Daoy (cell line): ENCODE results near the gene CIDEA. TPM values are rescaled to one million over a fixed set of nuclear protein-coding genes. Genes with fewer than 3 reads are reported as not detected.

ENCODE experiments used
- DNase-seq: peaks from one replicate; pipeline ENCODE4 v3.0.0-alpha.2; 2015; ENCODE audit warnings: low read depth
- total RNA-seq: library from RNA; depleted of rRNA; stranded (reverse); fragments of >200 nt; shearing (Covaris generic); gene quantifications from 2 replicates; pipeline ENCODE4 v1.2.3, GENCODE V29; 2014

The CIDEA gene
- total RNA-seq, 1 experiment from 2014 or later = not detected

GRCh38 chr18:12274793-12275192 lies 20.6 kb downstream of the CIDEA start:
- no peak for DNase-seq

GRCh38 chr18:12276736-12277554 lies 22.8 kb downstream of the CIDEA start:
- no peak for DNase-seq

- peak; percentile 50 for DNase-seq
Observed at GRCh38 chr18:12278215-12278671, 24.1 kb downstream of the CIDEA start.

- DNase-seq = peak; percentile 94
Observed at GRCh38 chr18:12278741-12279682, 24.9 kb downstream of the CIDEA start.

DNA sequence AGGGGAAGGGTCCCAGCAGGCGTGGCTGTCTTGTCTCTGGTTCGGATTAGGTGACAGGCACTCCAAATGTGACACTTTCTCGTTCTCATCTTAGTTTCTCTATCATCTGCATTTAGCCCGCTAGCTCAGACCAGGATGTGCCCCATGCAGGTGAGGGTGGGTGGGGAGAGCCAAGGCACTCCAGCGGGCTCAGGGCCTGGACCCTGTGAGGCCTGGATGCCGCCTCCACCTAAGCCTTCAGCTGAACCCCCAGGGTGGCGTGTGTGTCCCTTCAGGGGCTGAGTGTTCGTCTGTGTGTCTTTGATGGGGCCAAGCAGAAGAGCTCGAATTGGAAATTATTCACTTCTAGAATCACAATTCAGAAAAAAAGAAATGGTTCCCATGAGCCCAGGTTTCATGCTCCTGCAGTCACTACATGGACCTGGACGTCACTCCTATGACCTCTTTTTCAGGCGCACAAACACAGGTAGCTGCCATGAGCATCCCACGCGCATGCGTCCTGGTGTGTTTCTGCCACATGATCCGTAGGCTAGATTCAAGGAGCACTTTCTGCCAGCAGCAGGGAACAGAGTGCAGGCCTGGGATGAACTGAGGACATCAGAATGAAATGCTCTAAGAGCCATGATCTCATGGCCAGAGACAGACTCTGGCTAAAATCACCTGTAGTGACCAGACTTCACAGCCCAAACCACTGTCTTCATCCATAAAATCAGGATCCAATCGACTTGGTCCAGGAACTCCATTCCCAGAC lies 25.8 kb downstream of the CIDEA start:
- no peak for DNase-seq

DNA sequence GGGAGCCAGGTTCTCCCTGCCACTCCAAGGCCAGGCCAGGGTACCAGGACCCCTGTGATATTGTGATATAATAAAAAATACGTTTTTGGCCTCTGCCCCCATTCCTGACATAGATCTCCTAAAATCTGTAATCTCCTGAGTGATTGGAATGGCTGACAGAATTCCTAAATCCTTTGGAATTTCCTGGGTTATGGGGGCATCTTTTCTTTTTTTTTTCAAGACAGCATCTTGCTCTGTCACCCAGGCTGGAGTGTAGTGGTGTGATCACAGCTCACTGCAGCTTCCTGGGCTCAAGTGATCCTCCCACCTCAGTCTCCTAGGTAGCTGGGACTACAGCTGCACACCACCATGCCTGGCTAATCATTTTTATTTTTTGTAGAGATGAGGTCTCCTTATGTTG lies 27.7 kb downstream of the CIDEA start:
- no peak for DNase-seq

- peak; percentile 67 for DNase-seq
Observed at GRCh38 chr18:12282442-12283039, 28.4 kb downstream of the CIDEA start.

- peak; percentile 57 for DNase-seq
Observed at GRCh38 chr18:12283256-12283655, 29.1 kb downstream of the CIDEA start.

GRCh38 chr18:12283666-12284065 lies 29.5 kb downstream of the CIDEA start:
- no peak for DNase-seq

- no peak for DNase-seq
Observed at GRCh38 chr18:12287131-12287681, 33.0 kb downstream of the CIDEA start.

GRCh38 chr18:12287684-12288402 lies 33.7 kb downstream of the CIDEA start:
- DNase-seq = peak; percentile 53

- DNase-seq = no peak
Observed at GRCh38 chr18:12288403-12288755, 34.2 kb downstream of the CIDEA start.

- no peak for DNase-seq
Observed at GRCh38 chr18:12290086-12290485, 35.9 kb downstream of the CIDEA start.

DNA sequence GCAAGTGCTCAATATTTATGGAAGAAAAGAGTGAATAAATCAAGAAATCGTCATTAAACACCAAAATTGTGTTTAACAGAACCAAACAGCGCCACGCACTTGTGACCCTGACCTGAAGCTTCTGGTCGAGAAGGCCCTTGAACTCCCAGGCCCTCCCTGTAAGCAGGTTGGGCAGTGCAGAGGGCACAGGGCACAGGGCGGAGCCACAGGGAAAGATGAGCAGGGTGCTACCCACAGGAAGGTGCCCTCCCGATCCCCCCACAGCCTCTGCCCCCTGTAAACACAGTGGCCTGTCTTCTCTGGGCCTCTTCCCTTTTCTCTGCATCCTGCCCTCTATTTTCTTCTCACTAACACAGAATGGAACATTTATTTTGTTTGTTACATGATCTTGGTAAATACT lies 37.0 kb downstream of the CIDEA start:
- no peak for DNase-seq

DNA sequence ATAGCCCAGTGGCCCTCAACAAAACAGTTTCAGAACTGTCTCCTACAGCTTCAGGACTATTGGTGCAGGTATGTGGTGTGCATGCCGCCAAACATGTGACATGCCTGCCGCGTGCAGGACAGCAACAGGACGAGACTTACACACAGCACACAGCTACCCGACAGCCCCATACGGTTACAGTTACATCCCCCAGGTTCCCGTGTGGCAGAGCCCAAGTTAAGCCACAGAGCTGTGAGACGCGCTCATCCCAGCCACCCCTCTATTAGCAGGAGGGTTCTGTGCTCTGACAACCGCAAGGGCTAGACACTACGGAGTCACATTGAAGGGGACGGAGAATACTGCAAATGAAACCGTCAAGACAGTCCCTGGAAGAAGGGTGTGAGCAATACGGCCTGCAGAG lies 37.5 kb downstream of the CIDEA start:
- DNase-seq = no peak

DNA sequence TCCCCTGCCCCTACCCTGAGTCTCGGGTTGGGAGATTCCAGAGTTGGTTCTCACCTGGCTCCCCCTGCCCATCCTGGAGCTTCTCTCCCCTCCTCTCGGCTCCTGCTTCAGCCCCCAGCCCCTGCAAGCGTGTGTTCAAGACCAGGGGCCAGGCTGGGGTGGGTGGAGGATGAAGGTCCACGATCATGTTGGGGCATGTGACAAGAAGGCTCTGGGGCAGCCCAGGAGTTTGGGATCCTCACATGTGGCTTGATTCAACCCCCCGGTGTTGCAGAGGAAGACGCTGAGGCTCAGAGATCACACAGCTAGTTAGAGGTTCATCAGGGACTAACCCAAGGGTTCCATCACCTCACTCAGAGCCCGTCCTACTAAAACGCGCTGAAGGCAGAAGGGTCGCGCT lies 39.7 kb downstream of the CIDEA start:
- no peak for DNase-seq

DNA sequence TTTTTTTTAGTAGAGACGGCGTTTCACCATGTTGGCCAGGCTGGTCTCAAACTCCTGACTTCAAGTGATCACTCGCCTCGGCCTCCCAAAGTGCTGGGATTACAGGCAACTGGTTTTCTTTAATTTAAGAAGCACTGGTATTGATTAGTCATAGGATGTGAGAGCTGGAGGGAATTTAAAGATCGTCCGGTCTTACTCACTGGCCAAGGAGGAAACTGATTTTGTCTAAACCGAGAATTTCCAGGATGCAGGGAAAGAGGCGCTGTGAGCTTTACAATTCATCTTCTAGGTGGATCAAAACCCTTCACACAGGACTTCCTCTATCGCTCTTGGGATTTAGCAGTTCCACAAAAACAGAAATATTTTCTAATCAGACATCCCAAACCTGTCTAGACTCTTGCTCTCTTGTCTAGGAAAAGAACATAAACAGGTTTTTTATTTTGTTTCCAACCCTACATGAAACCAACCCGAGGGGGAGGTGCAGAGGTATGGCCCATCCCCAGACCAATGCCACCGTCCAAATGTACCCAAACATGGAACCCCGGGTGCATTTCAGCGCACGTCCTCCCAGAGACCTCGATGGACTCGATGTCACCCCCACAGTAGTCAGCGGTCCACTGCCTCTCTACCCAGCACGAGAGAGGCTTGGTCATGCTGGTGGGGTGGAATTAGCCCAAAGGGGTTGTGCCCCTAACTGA lies 41.4 kb downstream of the CIDEA start:
- DNase-seq = no peak

DNA sequence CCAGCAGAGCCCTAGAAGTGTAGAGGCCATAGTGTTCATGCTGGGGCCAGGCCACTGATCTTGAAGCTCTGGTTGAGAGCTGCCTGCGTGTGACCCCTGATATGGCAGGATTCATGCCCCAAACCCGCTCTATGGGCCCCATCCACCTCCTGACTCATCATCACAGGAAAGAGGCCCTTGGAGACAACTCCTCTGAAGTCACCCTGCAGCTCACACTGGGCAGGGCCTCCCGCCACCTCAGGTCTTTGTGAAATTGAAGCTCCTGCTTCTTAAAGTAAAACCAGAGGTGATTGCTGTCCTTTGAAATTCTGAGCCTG lies 41.9 kb downstream of the CIDEA start:
- peak; percentile 29 for DNase-seq

DNA sequence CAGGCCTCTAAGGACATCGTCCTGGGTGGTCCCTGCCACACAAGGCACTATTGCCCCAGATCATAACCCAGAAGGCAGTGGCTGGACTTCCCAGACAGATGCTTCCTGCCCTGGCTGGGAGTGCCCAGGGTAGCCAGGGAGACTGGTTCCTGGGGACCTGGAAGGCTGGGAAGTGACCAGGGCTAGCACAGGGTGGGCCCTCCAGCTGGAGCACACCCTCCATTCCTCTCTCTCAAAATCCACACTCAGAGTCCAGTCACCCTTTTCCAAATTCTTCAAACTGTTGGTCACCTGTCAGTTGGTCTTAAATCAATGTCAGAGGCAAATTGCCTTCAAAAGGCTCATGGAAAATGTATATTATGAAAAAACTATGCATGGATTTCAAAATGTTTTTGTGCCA lies 42.3 kb downstream of the CIDEA start:
- no peak for DNase-seq

GRCh38 chr18:12299862-12300261 lies 45.7 kb downstream of the CIDEA start:
- DNase-seq = no peak
